ENCODE results near the gene SDCBP2.
"Not testable (repeated sequence)": the region's sequence is repeated elsewhere in the genome, so short reads cannot be mapped to it uniquely, and the experiment has no call there.

Gene SDCBP2

GRCh38 chr20:1360094-1360846, 31.3 kb upstream of the SDCBP2 start:
- DNase-seq (ENCODE audit: low read depth), result no peak

DNA sequence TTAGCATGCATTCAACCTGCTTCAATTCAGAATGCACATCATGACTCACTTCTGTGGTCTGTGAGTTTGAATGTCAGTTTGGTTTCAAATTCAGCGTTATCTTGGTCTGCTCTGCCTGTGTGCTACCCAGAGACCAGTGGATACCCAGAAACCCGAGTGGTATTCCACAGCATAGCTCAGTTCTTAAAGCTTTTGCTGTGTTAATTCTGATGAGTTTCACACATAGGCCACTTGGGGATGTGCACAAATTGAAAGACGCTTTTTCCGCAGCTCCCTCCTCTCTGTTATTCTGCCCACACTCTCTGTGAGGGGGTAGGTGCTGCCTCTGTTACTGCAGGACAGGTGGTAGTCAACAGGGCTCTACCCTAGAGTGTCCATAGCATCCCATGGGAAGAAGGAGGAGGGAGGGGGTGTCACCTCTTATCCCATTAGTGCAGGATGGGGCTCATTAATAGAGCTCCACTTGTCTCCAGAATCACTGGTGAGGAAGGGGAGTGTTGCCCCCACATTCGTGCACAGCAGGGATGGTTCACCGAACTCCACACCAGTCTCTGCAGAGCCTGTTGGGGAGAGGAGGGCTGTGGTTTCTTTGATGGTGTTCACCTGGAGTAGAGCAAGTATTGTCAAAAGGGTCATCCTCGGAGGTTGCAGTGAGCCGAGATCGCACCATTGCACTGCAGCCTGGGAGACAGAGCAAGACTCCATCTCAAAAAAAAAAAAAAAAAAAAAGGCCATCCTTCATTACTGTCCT, 29.2 kb upstream of the SDCBP2 start:
- no peak for DNase-seq (ENCODE audit: low read depth)

DNA sequence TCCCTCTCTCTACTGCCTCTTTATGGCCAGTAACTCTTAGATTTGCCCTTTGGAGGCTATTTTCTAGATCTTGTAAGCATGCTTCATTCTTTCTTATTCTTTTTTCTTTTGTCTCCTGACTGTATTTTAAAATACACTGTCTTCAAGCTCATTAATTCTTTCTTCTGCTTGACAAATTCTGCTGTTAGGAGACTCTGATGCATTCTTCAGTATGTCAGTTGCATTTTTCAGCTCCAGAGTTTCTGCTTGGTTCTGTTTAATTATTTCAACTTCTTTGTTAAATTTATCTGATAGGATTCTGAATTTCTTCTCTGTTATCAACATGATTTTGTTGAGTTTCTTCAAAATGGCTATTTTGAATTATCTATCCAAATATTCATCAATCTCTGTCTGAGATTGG, 25.0 kb upstream of the SDCBP2 start:
- no peak for DNase-seq (ENCODE audit: low read depth)

- no peak for DNase-seq (ENCODE audit: low read depth)
Observed at GRCh38 chr20:1346315-1346969, 17.5 kb upstream of the SDCBP2 start.

DNA sequence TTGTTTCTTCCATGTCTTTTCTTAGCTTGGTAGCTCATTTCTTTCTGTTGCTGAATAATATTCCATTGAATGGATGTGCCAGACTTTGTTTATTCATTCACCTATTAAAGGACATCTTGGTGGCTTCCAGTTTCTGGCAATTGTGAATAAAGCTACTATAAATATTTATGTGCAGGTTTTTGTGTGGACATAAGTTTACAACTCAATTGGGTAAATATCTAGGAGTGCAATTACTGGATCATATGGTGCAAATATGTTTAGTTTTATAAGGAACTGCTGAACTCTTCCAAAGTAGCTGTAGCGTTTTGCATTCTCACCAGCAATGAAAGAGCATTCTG, 16.8 kb upstream of the SDCBP2 start:
- no peak for DNase-seq (ENCODE audit: low read depth)

DNA sequence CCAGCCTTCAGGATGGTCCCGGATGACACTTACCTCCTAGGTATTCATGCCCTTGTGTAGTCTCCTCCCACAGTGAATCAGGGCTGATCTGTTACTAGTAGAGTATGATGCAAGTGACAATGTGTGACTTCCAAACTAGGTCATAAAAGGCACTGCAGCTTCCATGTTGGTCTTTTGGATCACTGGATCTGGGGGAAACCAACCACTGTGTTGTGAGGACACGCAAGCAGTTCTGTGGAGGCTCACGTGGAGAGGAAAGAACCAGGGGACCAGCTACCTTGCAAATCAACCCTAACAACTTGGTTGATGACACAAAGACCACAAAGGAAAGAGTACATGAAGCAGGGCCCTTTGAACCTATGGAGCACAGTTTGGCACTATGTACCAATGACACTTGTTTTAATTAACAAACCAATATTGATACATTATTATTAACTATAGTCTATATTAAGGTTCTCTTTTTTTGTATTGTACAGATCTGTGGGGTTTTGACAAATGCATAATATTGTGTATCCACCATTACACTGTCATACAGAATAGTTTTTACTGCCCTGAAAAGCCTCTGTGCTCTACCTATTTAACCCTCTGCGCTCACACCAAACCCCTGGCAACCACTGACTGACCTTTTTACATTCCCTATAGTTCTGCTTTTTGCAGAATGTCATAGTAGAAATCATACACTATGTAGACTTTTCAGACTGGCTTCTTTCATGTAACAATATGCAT, 16.3 kb upstream of the SDCBP2 start:
- DNase-seq (ENCODE audit: low read depth), result no peak

GRCh38 chr20:1343446-1344124, 14.6 kb upstream of the SDCBP2 start:
- not testable (repeated sequence) for DNase-seq (ENCODE audit: low read depth)

- no peak for DNase-seq (ENCODE audit: low read depth)
Observed at GRCh38 chr20:1341561-1342265, 12.8 kb upstream of the SDCBP2 start.

- DNase-seq (ENCODE audit: low read depth), result no peak
Observed at GRCh38 chr20:1338801-1339200, 9.9 kb upstream of the SDCBP2 start.

- DNase-seq (ENCODE audit: low read depth), result no peak
Observed at GRCh38 chr20:1338096-1338495, 9.2 kb upstream of the SDCBP2 start.

- no peak for DNase-seq (ENCODE audit: low read depth)
Observed at GRCh38 chr20:1337441-1337840, 8.5 kb upstream of the SDCBP2 start.

- no peak for DNase-seq (ENCODE audit: low read depth)
Observed at GRCh38 chr20:1336699-1337367, 7.9 kb upstream of the SDCBP2 start.

GRCh38 chr20:1335961-1336698, 7.2 kb upstream of the SDCBP2 start:
- DNase-seq (ENCODE audit: low read depth), result no peak

GRCh38 chr20:1334761-1335160, 5.8 kb upstream of the SDCBP2 start:
- DNase-seq (ENCODE audit: low read depth), result no peak

GRCh38 chr20:1334370-1334731, 5.4 kb upstream of the SDCBP2 start:
- DNase-seq (ENCODE audit: low read depth), result no peak

DNA sequence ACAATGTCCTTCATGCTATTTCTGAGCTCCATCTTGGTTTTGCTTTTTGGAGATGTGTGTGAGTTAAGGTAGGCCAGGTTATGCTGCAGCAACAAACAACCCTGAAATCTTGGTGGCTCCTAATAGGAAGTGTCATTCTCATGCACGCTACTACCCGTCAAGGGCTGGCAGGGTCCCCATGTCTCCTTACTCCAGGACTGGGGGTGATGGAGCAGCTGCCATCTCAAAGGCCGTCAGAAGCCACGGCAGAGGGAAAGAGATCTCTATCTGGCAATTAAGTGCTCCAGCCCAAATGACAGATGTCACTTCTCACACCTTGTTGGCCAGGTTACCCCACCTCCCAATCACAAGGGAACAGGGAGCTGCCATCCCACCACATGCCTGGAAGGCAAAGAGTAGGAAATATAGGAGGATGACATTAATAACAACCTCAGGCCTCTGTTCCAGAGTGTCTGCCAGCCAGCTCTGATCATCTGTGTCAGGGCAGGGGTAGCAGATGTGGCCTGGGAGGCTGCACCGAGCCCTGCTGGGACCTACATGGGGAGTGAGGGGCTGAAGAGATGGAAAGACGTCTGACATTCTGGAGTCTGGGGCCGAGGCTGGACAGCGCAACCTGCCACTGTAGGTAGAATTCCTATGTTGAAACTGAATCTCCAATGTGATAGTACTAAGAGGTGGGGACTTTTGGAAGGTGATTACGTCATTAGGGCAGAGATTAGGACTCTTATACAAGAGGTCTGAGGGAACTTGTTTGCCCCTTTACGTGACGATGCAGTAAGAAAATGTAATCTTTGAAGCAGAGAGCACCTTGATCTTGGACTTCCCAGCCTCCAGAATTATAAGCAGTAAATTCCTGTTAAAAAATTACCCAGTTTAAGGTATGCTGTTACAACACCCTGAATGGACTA, 4.8 kb upstream of the SDCBP2 start:
- DNase-seq (ENCODE audit: low read depth), result no peak

DNA sequence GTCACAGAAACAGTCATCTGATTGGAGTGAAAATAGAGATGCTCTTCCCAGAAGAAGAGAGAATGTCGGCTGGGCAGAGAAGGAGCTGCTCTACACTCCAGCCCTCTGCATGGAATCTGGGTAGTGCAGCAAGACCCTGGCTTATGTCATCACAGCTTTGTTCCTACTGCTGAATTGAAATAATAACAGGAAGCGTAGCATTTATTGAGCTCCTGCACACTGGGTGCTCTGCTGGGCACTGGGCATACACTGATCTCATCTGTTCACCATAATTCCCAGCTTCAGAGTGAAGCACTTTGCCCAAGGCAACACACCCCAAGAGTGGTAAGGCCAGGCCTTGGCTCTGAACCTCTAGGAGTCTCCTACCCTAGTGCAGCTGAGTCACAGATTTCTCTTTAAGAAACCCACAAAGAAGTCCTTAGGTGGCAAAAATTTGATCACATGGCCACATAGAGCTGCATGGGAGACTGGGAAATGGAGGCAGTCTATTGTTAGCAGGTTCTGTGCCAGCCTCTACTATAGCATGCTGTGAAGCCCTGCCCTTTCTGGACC, 3.9 kb upstream of the SDCBP2 start:
- DNase-seq (ENCODE audit: low read depth), result no peak

- DNase-seq (ENCODE audit: low read depth), result no peak
Observed at GRCh38 chr20:1331801-1332453, 3.0 kb upstream of the SDCBP2 start.

Measured in fibroblast of the conjunctiva (primary cell).